Caco-2 (cell line): ENCODE data around the gene SLC44A5. TPM values are rescaled to one million over a fixed set of nuclear protein-coding genes. Genes with fewer than 3 reads are reported as not detected.
A peak's percentile ranks its signal among the peaks of the same experiment; 100 is the strongest.

Source experiments
- BruUV-seq: library from RNA; stranded (reverse); fragments of 400-500 nt; replicated peaks from 2 replicates; lab custom pipeline; 2021; lab: Mats Ljungman, UMichigan
- CTCF ChIA-PET: fragments of 300-600 bp; sonication (Branson Sonifier 250); formaldehyde crosslinking; loops from one replicate; lab custom pipeline; 2022; ENCODE audit warnings: antibody characterized with exemption; lab: Charles Lee
- POLR2A ChIA-PET: fragments of 300-600 bp; sonication (Branson Sonifier 250); formaldehyde crosslinking; loops from one replicate; lab custom pipeline; 2022; ENCODE audit warnings: antibody characterized with exemption; lab: Charles Lee
- DNase-seq, 2 experiments: peaks; one replicate each; pipeline versions ENCODE4 v3.0.0 to v3.0.0-alpha.2; 2020 to 2022
- H3K27me3 ChIP-seq: replicated peaks from 2 replicates; pipeline ENCODE4 v1.6.0; 2011; ENCODE audit warnings: low read length; ENCODE audit not compliant: control insufficient read depth, insufficient read depth
- H3K36me3 ChIP-seq: 2 replicates; pipeline ENCODE4 v1.5.1; 2011; ENCODE audit warnings: low read length; ENCODE audit not compliant: control insufficient read depth, insufficient read depth
- H3K4me1 ChIP-seq: fragments of 250-450 bp; sonication (Bioruptor Pico); 2 replicates; pipeline ENCODE4 v1.5.1; 2020; ENCODE audit warnings: mild to moderate bottlenecking
- H3K4me3 ChIP-seq: 2 replicates; pipeline ENCODE4 v1.5.1; 2011; ENCODE audit warnings: low read depth, mild to moderate bottlenecking, control low read depth, low read length
- H3K9me3 ChIP-seq: fragments of 250-450 bp; sonication (Bioruptor Pico); 2 replicates; pipeline ENCODE4 v1.5.1; 2020; ENCODE audit warnings: mild to moderate bottlenecking, moderate library complexity
- H3K27ac Mint-ChIP-seq: one replicate; pipeline ENCODE4 v1.8.0; 2022; ENCODE audit warnings: mixed read lengths; ENCODE audit not compliant: unreplicated experiment
- H3K27me3 Mint-ChIP-seq: one replicate; pipeline ENCODE4 v1.8.0; 2022; ENCODE audit warnings: mixed read lengths; ENCODE audit not compliant: insufficient read depth, unreplicated experiment
- H3K36me3 Mint-ChIP-seq: one replicate; pipeline ENCODE4 v1.8.0; 2022; ENCODE audit warnings: mild to moderate bottlenecking, mixed read lengths; ENCODE audit not compliant: insufficient read depth, unreplicated experiment
- H3K4me1 Mint-ChIP-seq: one replicate; pipeline ENCODE4 v1.8.0; 2022; ENCODE audit warnings: low read depth, mixed read lengths; ENCODE audit not compliant: unreplicated experiment
- H3K4me3 Mint-ChIP-seq: one replicate; pipeline ENCODE4 v1.8.0; 2022; ENCODE audit warnings: mild to moderate bottlenecking, moderate library complexity, mixed read lengths; ENCODE audit not compliant: unreplicated experiment
- H3K9me3 Mint-ChIP-seq: one replicate; pipeline ENCODE4 v1.8.0; 2022; ENCODE audit warnings: mixed read lengths; ENCODE audit not compliant: unreplicated experiment
- intact Hi-C: fragments of 100-400 bp; cut with micrococcal nuclease; formaldehyde crosslinking; loops from one replicate; pipeline ENCODE4 v1.10.0; 2022; ENCODE audit not compliant: unreplicated experiment
- total RNA-seq: library from RNA; stranded (reverse); gene quantifications from 2 replicates; pipeline ENCODE4 v1.2.3, GENCODE V29; 2022
- TF ChIP-seq, protein P1 (sequence below), 2 experiments: fragments of 200-600 bp in 1 of 2; IDR thresholded peaks; 1 replicate in 1 of 2; 2 replicates in 1 of 2; pipeline versions ENCODE4 v1.5.1 to v1.8.0; 2011 to 2022; ENCODE audit warnings: antibody characterized with exemption in 1 of 2, control low read depth in 1 of 2, inconsistent platforms in 1 of 2, low read depth in 1 of 2, low read length in 1 of 2, mild to moderate bottlenecking in 1 of 2, moderate library complexity in 1 of 2; ENCODE audit not compliant: insufficient read depth in 1 of 2, severe bottlenecking in 1 of 2, unreplicated experiment in 1 of 2

SLC44A5 gene
- total RNA-seq, 1 experiment from 2014 or later = 13.6 TPM

DNA sequence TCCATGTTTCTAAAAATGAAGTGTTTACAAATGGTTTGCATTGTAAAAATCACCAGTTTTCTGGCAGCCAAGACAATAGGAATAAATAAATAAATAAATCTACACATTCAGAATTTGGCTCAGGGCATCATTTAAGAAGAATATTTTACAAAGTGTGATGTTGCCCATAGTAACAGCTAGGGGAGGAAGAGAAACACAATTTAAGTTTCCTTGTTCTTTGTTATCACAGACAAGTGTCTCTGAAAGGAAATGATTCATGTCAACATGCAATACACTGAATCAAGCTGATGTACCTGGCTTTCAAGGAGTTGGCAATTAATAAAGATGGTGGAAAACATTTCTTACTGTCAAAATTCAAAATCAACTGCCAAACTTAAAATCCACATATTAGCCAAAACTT, 402.1 kb downstream of the SLC44A5 start:
- H3K9me3 ChIP-seq = no peaks in the 10 kb centered on the region
- TF ChIP-seq, protein P1, sequence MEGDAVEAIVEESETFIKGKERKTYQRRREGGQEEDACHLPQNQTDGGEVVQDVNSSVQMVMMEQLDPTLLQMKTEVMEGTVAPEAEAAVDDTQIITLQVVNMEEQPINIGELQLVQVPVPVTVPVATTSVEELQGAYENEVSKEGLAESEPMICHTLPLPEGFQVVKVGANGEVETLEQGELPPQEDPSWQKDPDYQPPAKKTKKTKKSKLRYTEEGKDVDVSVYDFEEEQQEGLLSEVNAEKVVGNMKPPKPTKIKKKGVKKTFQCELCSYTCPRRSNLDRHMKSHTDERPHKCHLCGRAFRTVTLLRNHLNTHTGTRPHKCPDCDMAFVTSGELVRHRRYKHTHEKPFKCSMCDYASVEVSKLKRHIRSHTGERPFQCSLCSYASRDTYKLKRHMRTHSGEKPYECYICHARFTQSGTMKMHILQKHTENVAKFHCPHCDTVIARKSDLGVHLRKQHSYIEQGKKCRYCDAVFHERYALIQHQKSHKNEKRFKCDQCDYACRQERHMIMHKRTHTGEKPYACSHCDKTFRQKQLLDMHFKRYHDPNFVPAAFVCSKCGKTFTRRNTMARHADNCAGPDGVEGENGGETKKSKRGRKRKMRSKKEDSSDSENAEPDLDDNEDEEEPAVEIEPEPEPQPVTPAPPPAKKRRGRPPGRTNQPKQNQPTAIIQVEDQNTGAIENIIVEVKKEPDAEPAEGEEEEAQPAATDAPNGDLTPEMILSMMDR (IDR thresholded peaks at IDR 0.05; ENCODE audit: insufficient read depth in 1 of 2, low read depth in 1 of 2, low read length in 1 of 2, severe bottlenecking in 1 of 2, unreplicated experiment in 1 of 2) = no peak
- H3K27ac Mint-ChIP-seq = no peak overlapping the region
- intact Hi-C loops = no loop called here
- H3K4me3 ChIP-seq = no peak overlapping the region
- no peaks in the 10 kb centered on the region for H3K36me3 ChIP-seq
- no peaks in the 10 kb centered on the region for H3K4me1 ChIP-seq
- H3K27me3 Mint-ChIP-seq = no peaks in the 10 kb centered on the region
- H3K9me3 Mint-ChIP-seq = no peaks in the 10 kb centered on the region
- no TSS peak for BruUV-seq
- no peaks in the 10 kb centered on the region for H3K36me3 Mint-ChIP-seq
- ChIA-PET CTCF (no interaction called here), POLR2A (no interaction called here)
- H3K27me3 ChIP-seq = no peaks in the 10 kb centered on the region
- H3K4me1 Mint-ChIP-seq = no peaks in the 10 kb centered on the region
- DNase-seq = no peak
- no peak overlapping the region for H3K4me3 Mint-ChIP-seq

DNA sequence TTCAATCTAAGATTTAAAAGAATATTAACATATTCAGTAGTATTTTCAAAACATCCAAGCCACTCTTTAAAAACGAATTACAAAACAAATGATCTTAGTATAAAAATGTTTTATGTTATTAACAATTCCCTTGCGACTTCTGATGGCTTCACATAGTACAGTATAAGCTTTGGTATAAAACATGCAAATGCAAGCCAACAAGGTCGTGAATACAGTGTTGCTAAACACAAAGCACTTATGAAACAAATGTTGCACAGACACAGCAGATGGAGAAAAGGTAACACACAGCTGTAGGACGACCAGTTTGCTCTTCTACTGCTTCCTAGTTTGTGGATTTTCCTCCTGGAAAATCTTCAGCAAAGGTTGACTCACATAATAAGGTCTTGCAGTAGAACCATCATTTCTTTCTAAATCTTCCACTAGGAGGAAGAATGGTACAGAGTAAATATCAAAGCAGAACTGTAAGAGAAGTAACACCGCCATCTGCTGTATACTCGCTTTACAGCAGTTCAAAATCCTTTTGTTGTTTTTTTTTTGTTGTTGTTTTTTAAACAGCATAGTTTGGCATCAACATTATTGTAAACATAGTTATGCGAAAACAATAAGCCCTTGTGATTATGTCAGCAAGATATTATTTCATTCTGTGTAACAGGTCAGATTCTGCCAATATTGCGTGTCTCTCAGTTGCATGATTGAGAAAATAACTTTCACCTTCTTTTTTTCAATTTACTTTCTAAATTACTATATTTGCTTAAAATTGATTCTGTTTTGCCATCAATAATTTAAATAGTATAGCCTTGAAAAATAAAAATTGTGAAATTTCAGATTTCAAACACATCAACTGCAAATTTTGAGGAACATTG, 407.3 kb downstream of the SLC44A5 start:
- peak in 1 of 2 experiments; percentile 11 for DNase-seq
- ChIA-PET POLR2A (no interaction called here), CTCF (no interaction called here)
- Histone ChIP-seq H3K4me1 (no peaks in the 10 kb centered on the region), H3K36me3 (no peaks in the 10 kb centered on the region), H3K9me3 (no peaks in the 10 kb centered on the region), H3K27me3 (no peaks in the 10 kb centered on the region), H3K4me3 (no peak overlapping the region)
- Mint-ChIP-seq H3K9me3 (no peaks in the 10 kb centered on the region), H3K36me3 (no peaks in the 10 kb centered on the region), H3K27me3 (no peaks in the 10 kb centered on the region), H3K4me3 (no peak overlapping the region), H3K27ac (no peak overlapping the region), H3K4me1 (no peaks in the 10 kb centered on the region)
- intact Hi-C loops = loop anchor here (1.0 kb wide), 3 partner anchors 150 to 431 kb away; no protein-coding TSS in a partner anchor
- BruUV-seq = no TSS peak
- TF ChIP-seq, protein P1 (IDR thresholded peaks at IDR 0.05; ENCODE audit: insufficient read depth in 1 of 2, low read depth in 1 of 2, low read length in 1 of 2, severe bottlenecking in 1 of 2, unreplicated experiment in 1 of 2) = peak; percentile 55 to 71

DNA sequence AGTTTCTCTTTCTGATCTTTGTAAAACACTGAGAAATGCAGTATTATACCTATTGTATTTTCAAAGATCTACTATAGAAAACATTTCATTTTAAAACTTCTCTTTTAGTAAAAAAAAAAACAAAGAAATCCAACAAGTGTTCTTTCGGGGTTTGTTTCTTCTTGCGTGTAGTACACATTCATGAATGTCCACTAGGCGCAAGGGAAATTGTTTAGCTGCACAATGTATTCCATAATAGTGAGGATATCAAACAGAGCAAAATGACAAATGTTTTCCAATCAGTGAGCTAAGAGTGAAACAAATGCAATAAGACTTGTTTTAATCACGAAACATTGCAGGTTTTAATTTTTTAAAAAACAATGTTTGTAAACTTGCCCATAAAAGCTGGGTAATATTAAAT, 408.2 kb downstream of the SLC44A5 start:
- Mint-ChIP-seq H3K27ac (no peak overlapping the region), H3K4me3 (no peak overlapping the region), H3K9me3 (no peaks in the 10 kb centered on the region), H3K4me1 (no peaks in the 10 kb centered on the region), H3K36me3 (no peaks in the 10 kb centered on the region), H3K27me3 (no peaks in the 10 kb centered on the region)
- Histone ChIP-seq H3K9me3 (no peaks in the 10 kb centered on the region), H3K4me1 (no peaks in the 10 kb centered on the region), H3K4me3 (no peak overlapping the region), H3K27me3 (no peaks in the 10 kb centered on the region), H3K36me3 (no peaks in the 10 kb centered on the region)
- BruUV-seq = no TSS peak
- ChIA-PET CTCF (no interaction called here), POLR2A (no interaction called here)
- no peak for DNase-seq
- TF ChIP-seq, protein P1 (IDR thresholded peaks at IDR 0.05; ENCODE audit: insufficient read depth in 1 of 2, low read depth in 1 of 2, low read length in 1 of 2, severe bottlenecking in 1 of 2, unreplicated experiment in 1 of 2) = no peak
- intact Hi-C loops = loop anchor here (1.0 kb wide), 3 partner anchors 149 to 430 kb away; no protein-coding TSS in a partner anchor
